ENCODE results near the gene SF1.

GRCh38 chr11:64799623-64800302, 21.4 kb upstream of the SF1 start:
- TF ChIP-seq EP300 (IDR thresholded peaks at IDR 0.05; ENCODE audit: borderline replicate concordance in 1 of 2, low read depth in 2 of 2, low read length in 2 of 2) (no peak), ZNF274 (IDR thresholded peaks at IDR 0.05; ENCODE audit: borderline replicate concordance, extremely low read depth, low read length) (no peak), POLR2A (IDR thresholded peaks at IDR 0.05; ENCODE audit: control extremely low read depth in 1 of 2, low read depth in 2 of 2, low read length in 2 of 2) (no peak), CTCF (IDR thresholded peaks at IDR 0.05; ENCODE audit: control extremely low read depth in 1 of 3, insufficient read depth in 1 of 3, low read depth in 1 of 3, low read length in 3 of 3) (no peak), NANOG (IDR thresholded peaks at IDR 0.05; ENCODE audit: insufficient read depth, low read depth, low read length, poor library complexity, severe bottlenecking) (no peak), EZH2 (IDR thresholded peaks at IDR 0.05; ENCODE audit: low read depth, low read length, severe bottlenecking) (no peak), NRF1 (IDR thresholded peaks at IDR 0.05; ENCODE audit: low read depth, low read length) (no peak), RNF2 (IDR thresholded peaks at IDR 0.05; ENCODE audit: borderline replicate concordance, low read depth, low read length, missing control alignments, poor library complexity, severe bottlenecking) (no peak), TBP (IDR thresholded peaks at IDR 0.05; ENCODE audit: low read depth, low read length) (no peak), SP1 (IDR thresholded peaks at IDR 0.05; ENCODE audit: low read depth, low read length) (no peak), CEBPB (IDR thresholded peaks at IDR 0.05; ENCODE audit: low read depth, low read length) (no peak), TAF1 (IDR thresholded peaks at IDR 0.05; ENCODE audit: low read depth, low read length) (no peak)

Data from H1 (cell line).